ENCODE data around the gene POLDIP2. TPM values are rescaled to one million over a fixed set of nuclear protein-coding genes. Genes with fewer than 3 reads are reported as not detected.

Gene POLDIP2
- total and polyA plus RNA-seq, 2 of the 4 experiments (the other 2 are of a cell fraction): 66.7 to 77.8 TPM

GRCh38 chr17:28364665-28365363 lies 7.5 kb upstream of the POLDIP2 start, which contains the start of gene SEBOX:
Gene SEBOX, minus strand, starts transcription at chr17:28365199. Its CDS starts 48 bp downstream, at chr17:28365151.
- BruUV-seq (replicated peaks): no TSS peak
- WGBS, 2 experiments (ENCODE audit: extremely low coverage in 2 of 2, insufficient read length in 1 of 2): 49% methylated on average over 2 of the region's 13 CpGs; no CpG with 5 or more reads in 1 of the 2 experiments

More at GRCh38 chr17:28364665-28365363, 7.5 kb upstream of the POLDIP2 start, which contains the start of gene SEBOX:
- Histone ChIP-seq H3K4me1 (ENCODE audit: control insufficient read depth, insufficient read depth, low read length) (peaks cover 1% of the 10 kb centered on the region; the same call in 1 of the 2 replicates), H3K36me3 (ENCODE audit: control insufficient read depth, insufficient read depth, low read length) (peaks cover 23% of the 10 kb centered on the region), H3K18ac (ENCODE audit: low read depth, low read length) (no peak within 1 kb of the TSS), H2AK9ac (replicated peaks; ENCODE audit: low read depth, low read length, poor library complexity) (no peak within 1 kb of the TSS), H2BK120ac (ENCODE audit: low read depth, low read length) (no peak within 1 kb of the TSS), H3K9me3 (ENCODE audit: control insufficient read depth, insufficient read depth, low read length) (no peaks in the 10 kb centered on the region), H3K27me3 (ENCODE audit: control insufficient read depth, insufficient read depth, low read length) (no peaks in the 10 kb centered on the region), H4K5ac (ENCODE audit: low read depth, low read length) (no peak within 1 kb of the TSS), H4K91ac (ENCODE audit: insufficient read depth, low read depth, low read length) (no peak within 1 kb of the TSS), H3K56ac (ENCODE audit: extremely low read depth, insufficient read depth, low read length) (no peak within 1 kb of the TSS), H3K4ac (ENCODE audit: low read depth, low read length) (no peak within 1 kb of the TSS), H3K9ac (ENCODE audit: low read depth, low read length) (no peak within 1 kb of the TSS), H3K4me2 (ENCODE audit: low read depth, low read length) (no peak within 1 kb of the TSS), H3K23ac (ENCODE audit: low read depth, low read length) (no peak within 1 kb of the TSS), H3K9me1 (ENCODE audit: insufficient read depth, low read length) (peaks cover 2% of the 10 kb centered on the region; the same call in 1 of the 2 replicates), H4K20me1 (ENCODE audit: insufficient read depth, low read length) (no peaks in the 10 kb centered on the region; the same call in 1 of the 2 replicates), H2BK15ac (ENCODE audit: low read depth, low read length) (no peak within 1 kb of the TSS), H3K27ac (ENCODE audit: insufficient read depth, low read length) (no peak within 1 kb of the TSS), H4K8ac (ENCODE audit: low read depth in 2 of 2, low read length in 2 of 2) (no peak within 1 kb of the TSS), H2BK5ac (ENCODE audit: low read depth, low read length, poor library complexity, severe bottlenecking) (no peak within 1 kb of the TSS), H2AFZ (replicated peaks; ENCODE audit: low read length, poor library complexity) (no peak within 1 kb of the TSS), H3K4me3 (ENCODE audit: insufficient read depth, low read depth, low read length) (no peak within 1 kb of the TSS), H2BK20ac (ENCODE audit: low read depth, low read length) (no peak within 1 kb of the TSS), H3K14ac (replicated peaks; ENCODE audit: low read depth, low read length) (no peak within 1 kb of the TSS), H2AK5ac (ENCODE audit: low read depth, low read length) (no peak within 1 kb of the TSS), H3K79me1 (ENCODE audit: low read depth in 1 of 2, low read length in 2 of 2) (no peaks in the 10 kb centered on the region; a peak in 2 of 4 replicates)
- CTCF ChIA-PET: no interaction called here
- no peak for DNase-seq
- in situ Hi-C loops (cut with MboI; ENCODE audit: low sequenced_read_pairs): no loop called here
- dilution Hi-C loops (cut with HindIII; ENCODE audit: low sequenced_read_pairs, unreplicated experiment): no loop called here
- ATAC-seq (ENCODE audit: low read depth): no peak
- POLR2A ChIA-PET (ENCODE audit: unreplicated experiment): no interaction called here
- intact Hi-C loops (cut with micrococcal nuclease): no loop called here
- TF ChIP-seq MAZ (IDR thresholded peaks at IDR 0.05; ENCODE audit: borderline replicate concordance, low read depth, low read length) (no peak), MXI1 (IDR thresholded peaks at IDR 0.05; ENCODE audit: borderline replicate concordance, low read depth, low read length) (no peak), FOS (IDR thresholded peaks at IDR 0.05; ENCODE audit: low read depth, low read length) (no peak), CHD1 (IDR thresholded peaks at IDR 0.05; ENCODE audit: low read depth, low read length) (no peak), RAD21 (IDR thresholded peaks at IDR 0.05; ENCODE audit: low read length) (no peak), MAFK (IDR thresholded peaks at IDR 0.05; ENCODE audit: low read depth, low read length) (no peak), BHLHE40 (IDR thresholded peaks at IDR 0.05; ENCODE audit: low read depth, low read length) (no peak)
- TF ChIP-seq, protein P1, sequence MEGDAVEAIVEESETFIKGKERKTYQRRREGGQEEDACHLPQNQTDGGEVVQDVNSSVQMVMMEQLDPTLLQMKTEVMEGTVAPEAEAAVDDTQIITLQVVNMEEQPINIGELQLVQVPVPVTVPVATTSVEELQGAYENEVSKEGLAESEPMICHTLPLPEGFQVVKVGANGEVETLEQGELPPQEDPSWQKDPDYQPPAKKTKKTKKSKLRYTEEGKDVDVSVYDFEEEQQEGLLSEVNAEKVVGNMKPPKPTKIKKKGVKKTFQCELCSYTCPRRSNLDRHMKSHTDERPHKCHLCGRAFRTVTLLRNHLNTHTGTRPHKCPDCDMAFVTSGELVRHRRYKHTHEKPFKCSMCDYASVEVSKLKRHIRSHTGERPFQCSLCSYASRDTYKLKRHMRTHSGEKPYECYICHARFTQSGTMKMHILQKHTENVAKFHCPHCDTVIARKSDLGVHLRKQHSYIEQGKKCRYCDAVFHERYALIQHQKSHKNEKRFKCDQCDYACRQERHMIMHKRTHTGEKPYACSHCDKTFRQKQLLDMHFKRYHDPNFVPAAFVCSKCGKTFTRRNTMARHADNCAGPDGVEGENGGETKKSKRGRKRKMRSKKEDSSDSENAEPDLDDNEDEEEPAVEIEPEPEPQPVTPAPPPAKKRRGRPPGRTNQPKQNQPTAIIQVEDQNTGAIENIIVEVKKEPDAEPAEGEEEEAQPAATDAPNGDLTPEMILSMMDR (conservative IDR thresholded peaks at IDR 0.05; ENCODE audit: low read depth, low read length): no peak

Measured in IMR-90 (cell line).